ENCODE measurements around the gene RPL10. TPM values are rescaled to one million over a fixed set of nuclear protein-coding genes. Genes with fewer than 3 reads are reported as not detected.

The RPL10 gene
- polyA plus RNA-seq, 1 donor (not counting 4 experiments of a cell fraction or from before 2014, with no cell fraction given) = 2,926 TPM

DNA sequence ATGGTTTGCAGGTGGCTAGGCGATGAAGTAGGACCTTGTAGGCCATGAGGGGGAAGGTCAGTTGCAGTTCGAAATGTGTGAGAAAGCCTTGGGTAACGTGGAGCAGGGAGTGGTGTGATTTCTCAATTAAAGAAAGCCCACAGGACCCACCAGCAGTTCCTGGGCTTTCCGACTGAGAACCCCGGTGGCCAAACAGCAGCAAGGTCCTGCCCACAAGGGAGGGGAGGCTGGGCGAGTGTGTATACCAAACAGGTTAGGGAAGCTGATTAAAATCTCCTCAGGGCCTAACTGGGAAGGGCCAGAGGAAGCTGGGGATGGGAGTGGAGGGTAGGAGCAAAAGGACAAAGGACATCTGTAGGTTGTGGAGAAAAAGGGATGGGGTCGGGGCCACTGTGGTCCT is 32.7 kb downstream of the RPL10 start:
- FAIRE-seq (no peak), DNase-seq (ENCODE audit: low read depth, low spot score) (no peak)
- no peaks in the 10 kb centered on the region for H3K9me1 ChIP-seq (ENCODE audit: control insufficient read depth, extremely low read depth, insufficient read depth, low read length)
- H3K79me2 ChIP-seq (ENCODE audit: control insufficient read depth, insufficient read depth, low read length) = peaks cover 14% of the 10 kb centered on the region
- H3K4me3 ChIP-seq (ENCODE audit: control insufficient read depth in 2 of 3, extremely low read depth in 1 of 3, insufficient read depth in 2 of 3, low read depth in 1 of 3, low read length in 3 of 3) = no peak overlapping the region
- H3K27ac ChIP-seq (ENCODE audit: control insufficient read depth, insufficient read depth, low read length) = no peak overlapping the region
- H3K9ac ChIP-seq (ENCODE audit: control insufficient read depth, extremely low read depth, insufficient read depth, low read length) = no peak overlapping the region
- dilution Hi-C loops (cut with MboI; ENCODE audit: extremely low pct_ligation_motif_present, low sequenced_read_pairs) = no loop called here
- no peaks in the 10 kb centered on the region for H3K9me3 ChIP-seq (ENCODE audit: control insufficient read depth, low read depth, low read length)
- no peak overlapping the region for H3K4me2 ChIP-seq (ENCODE audit: control insufficient read depth, extremely low read depth, insufficient read depth, low read depth, low read length)
- peaks cover 4 to 5% of the 10 kb centered on the region in 2 experiments for H3K36me3 ChIP-seq (ENCODE audit: control insufficient read depth in 2 of 2, extremely low read depth in 1 of 2, insufficient read depth in 2 of 2, low read length in 2 of 2)
- TF ChIP-seq, protein P1, sequence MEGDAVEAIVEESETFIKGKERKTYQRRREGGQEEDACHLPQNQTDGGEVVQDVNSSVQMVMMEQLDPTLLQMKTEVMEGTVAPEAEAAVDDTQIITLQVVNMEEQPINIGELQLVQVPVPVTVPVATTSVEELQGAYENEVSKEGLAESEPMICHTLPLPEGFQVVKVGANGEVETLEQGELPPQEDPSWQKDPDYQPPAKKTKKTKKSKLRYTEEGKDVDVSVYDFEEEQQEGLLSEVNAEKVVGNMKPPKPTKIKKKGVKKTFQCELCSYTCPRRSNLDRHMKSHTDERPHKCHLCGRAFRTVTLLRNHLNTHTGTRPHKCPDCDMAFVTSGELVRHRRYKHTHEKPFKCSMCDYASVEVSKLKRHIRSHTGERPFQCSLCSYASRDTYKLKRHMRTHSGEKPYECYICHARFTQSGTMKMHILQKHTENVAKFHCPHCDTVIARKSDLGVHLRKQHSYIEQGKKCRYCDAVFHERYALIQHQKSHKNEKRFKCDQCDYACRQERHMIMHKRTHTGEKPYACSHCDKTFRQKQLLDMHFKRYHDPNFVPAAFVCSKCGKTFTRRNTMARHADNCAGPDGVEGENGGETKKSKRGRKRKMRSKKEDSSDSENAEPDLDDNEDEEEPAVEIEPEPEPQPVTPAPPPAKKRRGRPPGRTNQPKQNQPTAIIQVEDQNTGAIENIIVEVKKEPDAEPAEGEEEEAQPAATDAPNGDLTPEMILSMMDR (optimal IDR thresholded peaks at IDR 0.05 in 1 of 3, IDR thresholded peaks at IDR 0.05 in 1 of 3, conservative IDR thresholded peaks at IDR 0.05 in 1 of 3; ENCODE audit: extremely low read depth in 1 of 3, insufficient read depth in 2 of 3, low read length in 3 of 3) = no peak
- no peak for TF ChIP-seq EZH2 (IDR thresholded peaks at IDR 0.05; ENCODE audit: low read length)
- no peaks in the 10 kb centered on the region for H3K27me3 ChIP-seq (ENCODE audit: control insufficient read depth, extremely low read depth, insufficient read depth, low read length)
- peaks cover 6% of the 10 kb centered on the region for H3K4me1 ChIP-seq (ENCODE audit: control insufficient read depth, extremely low read depth, insufficient read depth, low read length)
- H4K20me1 ChIP-seq (ENCODE audit: control insufficient read depth, extremely low read depth, insufficient read depth, low read length) = no peaks in the 10 kb centered on the region
- no peak overlapping the region for H2AFZ ChIP-seq (ENCODE audit: control insufficient read depth, low read length)

DNA sequence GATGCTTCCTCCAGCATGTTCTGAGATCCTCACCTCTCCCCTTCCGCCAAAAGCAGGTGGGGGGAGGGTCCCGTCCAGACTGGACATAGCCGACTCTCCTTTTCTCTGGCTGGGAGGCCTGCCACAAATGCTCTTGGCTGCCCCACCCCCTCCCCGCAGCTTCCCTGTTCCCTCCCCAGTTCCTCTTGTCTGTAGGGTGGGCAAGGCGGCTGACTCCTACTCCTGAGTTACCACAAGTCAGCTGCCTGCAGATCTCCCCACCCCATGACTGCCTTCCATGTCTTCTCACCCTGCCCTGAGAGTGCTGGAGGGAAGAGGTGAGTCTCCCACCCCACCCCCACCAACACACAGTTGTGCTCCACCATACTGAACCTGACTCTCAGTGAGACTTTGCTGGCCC is 33.2 kb downstream of the RPL10 start:
- Histone ChIP-seq H3K79me2 (ENCODE audit: control insufficient read depth, insufficient read depth, low read length) (peaks cover 14% of the 10 kb centered on the region), H3K27ac (ENCODE audit: control insufficient read depth, insufficient read depth, low read length) (no peak overlapping the region), H2AFZ (ENCODE audit: control insufficient read depth, low read length) (no peak overlapping the region), H3K9me3 (ENCODE audit: control insufficient read depth, low read depth, low read length) (no peaks in the 10 kb centered on the region), H3K27me3 (ENCODE audit: control insufficient read depth, extremely low read depth, insufficient read depth, low read length) (no peaks in the 10 kb centered on the region), H4K20me1 (ENCODE audit: control insufficient read depth, extremely low read depth, insufficient read depth, low read length) (no peaks in the 10 kb centered on the region), H3K36me3 (ENCODE audit: control insufficient read depth in 2 of 2, extremely low read depth in 1 of 2, insufficient read depth in 2 of 2, low read length in 2 of 2) (peaks cover 4 to 5% of the 10 kb centered on the region in 2 experiments), H3K4me3 (ENCODE audit: control insufficient read depth in 2 of 3, extremely low read depth in 1 of 3, insufficient read depth in 2 of 3, low read depth in 1 of 3, low read length in 3 of 3) (no peak overlapping the region), H3K4me1 (ENCODE audit: control insufficient read depth, extremely low read depth, insufficient read depth, low read length) (peaks cover 6% of the 10 kb centered on the region), H3K9me1 (ENCODE audit: control insufficient read depth, extremely low read depth, insufficient read depth, low read length) (no peaks in the 10 kb centered on the region), H3K9ac (ENCODE audit: control insufficient read depth, extremely low read depth, insufficient read depth, low read length) (no peak overlapping the region), H3K4me2 (ENCODE audit: control insufficient read depth, extremely low read depth, insufficient read depth, low read depth, low read length) (no peak overlapping the region)
- no peak for FAIRE-seq
- DNase-seq (ENCODE audit: low read depth, low spot score) = no peak
- dilution Hi-C loops (cut with MboI; ENCODE audit: extremely low pct_ligation_motif_present, low sequenced_read_pairs) = no loop called here
- TF ChIP-seq, protein P1 (optimal IDR thresholded peaks at IDR 0.05 in 1 of 3, IDR thresholded peaks at IDR 0.05 in 1 of 3, conservative IDR thresholded peaks at IDR 0.05 in 1 of 3; ENCODE audit: extremely low read depth in 1 of 3, insufficient read depth in 2 of 3, low read length in 3 of 3) = no peak
- TF ChIP-seq EZH2 (IDR thresholded peaks at IDR 0.05; ENCODE audit: low read length) = no peak

All from keratinocyte (primary cell).